Muscle layer of duodenum (tissue), 2 donors: ENCODE measurements around the gene MNS1.
"Not testable (repeated sequence)": the region's sequence is repeated elsewhere in the genome, so short reads cannot be mapped to it uniquely, and the experiment has no call there.

Experiments used
- H3K27ac ChIP-seq: one replicate; pipeline ENCODE4 v1.7.0; 2013; ENCODE audit warnings: mild to moderate bottlenecking, low read length
- H3K27me3 ChIP-seq: one replicate; pipeline ENCODE4 v1.7.0; 2013; ENCODE audit warnings: low read depth, mild to moderate bottlenecking, control low read depth, low read length
- H3K36me3 ChIP-seq, 2 donors: one replicate each; pipeline ENCODE4 v1.7.0; 2013; ENCODE audit warnings: low read length in 2 of 2, control low read depth in 1 of 2, mild to moderate bottlenecking in 1 of 2; ENCODE audit not compliant: insufficient read depth in 2 of 2, control insufficient read depth in 1 of 2
- H3K4me1 ChIP-seq, 2 donors: one replicate each; pipeline ENCODE4 v1.7.0; 2013; ENCODE audit warnings: low read length in 2 of 2, mild to moderate bottlenecking in 2 of 2, control low read depth in 1 of 2, moderate library complexity in 1 of 2; ENCODE audit not compliant: insufficient read depth in 2 of 2, control insufficient read depth in 1 of 2
- H3K4me3 ChIP-seq, 2 donors: one replicate each; pipeline ENCODE4 v1.7.0; 2013; ENCODE audit warnings: low read length in 2 of 2, low read depth in 1 of 2, mild to moderate bottlenecking in 1 of 2
- H3K9me3 ChIP-seq, 2 donors: one replicate each; pipeline ENCODE4 v1.7.0; 2013; ENCODE audit warnings: low read length in 2 of 2, control low read depth in 1 of 2, mild to moderate bottlenecking in 1 of 2; ENCODE audit not compliant: control insufficient read depth in 1 of 2
- donor health status: healthy.

MNS1 gene

GRCh38 chr15:56397325-56397724 lies 67.6 kb downstream of the MNS1 start:
- H3K36me3 ChIP-seq, H3K27me3 ChIP-seq, H3K9me3 ChIP-seq, H3K4me1 ChIP-seq, H3K27ac ChIP-seq, H3K4me3 ChIP-seq: not testable (repeated sequence)

- H3K4me1 ChIP-seq = no peaks in the 10 kb centered on the region
- no peak overlapping the region for H3K27ac ChIP-seq
- H3K36me3 ChIP-seq = no peaks in the 10 kb centered on the region
- no peak overlapping the region for H3K4me3 ChIP-seq
- no peaks in the 10 kb centered on the region for H3K27me3 ChIP-seq
- no peaks in the 10 kb centered on the region for H3K9me3 ChIP-seq
Observed at GRCh38 chr15:56394909-56395308, 70.0 kb downstream of the MNS1 start.

GRCh38 chr15:56393277-56393676 lies 71.7 kb downstream of the MNS1 start:
- no peaks in the 10 kb centered on the region for H3K9me3 ChIP-seq
- H3K27me3 ChIP-seq = no peaks in the 10 kb centered on the region
- H3K27ac ChIP-seq = no peak overlapping the region
- no peaks in the 10 kb centered on the region for H3K36me3 ChIP-seq
- H3K4me1 ChIP-seq = no peaks in the 10 kb centered on the region
- no peak overlapping the region for H3K4me3 ChIP-seq

DNA sequence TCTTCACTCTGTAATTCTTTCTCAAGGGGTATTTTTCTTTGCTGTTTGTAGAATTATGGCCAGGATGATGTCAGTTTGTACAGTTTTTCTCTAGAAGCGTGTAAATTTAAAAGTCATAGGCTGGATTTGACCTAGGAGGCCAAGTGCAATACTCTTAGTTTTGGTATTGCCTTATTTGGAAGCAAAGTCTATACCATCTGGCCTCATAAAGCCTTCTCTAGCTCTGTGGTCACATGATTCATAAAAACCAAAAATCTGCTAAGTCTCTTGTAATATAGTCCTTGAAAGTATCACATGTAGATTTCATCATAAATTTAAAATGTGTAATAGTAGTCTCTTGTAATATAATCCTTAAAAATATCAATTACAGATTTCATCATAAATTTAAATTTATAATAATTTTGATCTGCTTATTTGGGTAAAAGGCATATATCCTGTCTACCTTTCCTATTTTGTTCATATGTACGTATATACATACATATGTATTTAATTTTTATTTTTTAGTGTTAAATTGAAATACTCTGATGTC lies 74.1 kb downstream of the MNS1 start:
- H3K4me1 ChIP-seq = no peaks in the 10 kb centered on the region

GRCh38 chr15:56385908-56386307 lies 79.0 kb downstream of the MNS1 start:
- H3K27me3 ChIP-seq = no peaks in the 10 kb centered on the region
- peaks cover 0 to 5% of the 10 kb centered on the region in 2 donors for H3K9me3 ChIP-seq
- no peaks in the 10 kb centered on the region for H3K4me1 ChIP-seq
- H3K36me3 ChIP-seq = no peaks in the 10 kb centered on the region
- H3K27ac ChIP-seq = no peak overlapping the region
- H3K4me3 ChIP-seq = no peak overlapping the region

More for the DNA sequence above, 74.1 kb downstream of the MNS1 start:
- no peaks in the 10 kb centered on the region for H3K27me3 ChIP-seq
- no peaks in the 10 kb centered on the region for H3K36me3 ChIP-seq
- no peak overlapping the region for H3K4me3 ChIP-seq
- peaks cover 0 to 4% of the 10 kb centered on the region in 2 donors for H3K9me3 ChIP-seq
- H3K27ac ChIP-seq = no peak overlapping the region

DNA sequence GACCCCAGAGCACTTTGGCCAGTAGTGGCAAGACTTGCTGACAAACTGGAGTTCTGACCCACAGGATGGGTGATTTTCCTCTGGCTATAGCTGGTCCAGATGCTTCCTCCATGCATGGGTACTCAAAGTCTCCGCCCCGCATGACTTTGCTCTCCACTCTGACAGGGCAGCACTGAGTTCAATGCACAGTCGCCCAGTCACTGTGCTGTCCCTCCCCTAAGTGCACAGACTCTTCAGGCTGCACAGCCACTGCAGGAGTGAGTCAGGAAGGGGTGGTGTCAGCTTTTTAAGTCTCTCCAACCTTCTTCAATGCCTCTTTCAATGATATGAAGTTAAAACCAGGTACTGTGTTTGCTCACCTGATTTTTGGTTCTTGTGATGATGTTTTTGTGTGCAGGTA lies 81.9 kb downstream of the MNS1 start:
- Histone ChIP-seq H3K4me3 (no peak overlapping the region), H3K27me3 (no peaks in the 10 kb centered on the region), H3K9me3 (peaks cover 0 to 7% of the 10 kb centered on the region in 2 donors), H3K4me1 (no peaks in the 10 kb centered on the region), H3K27ac (no peak overlapping the region), H3K36me3 (no peaks in the 10 kb centered on the region)
